HEK293 (cell line): ENCODE data around the gene DCAF10.

ENCODE experiments used
- GLI2 ChIP-seq: fragments of 450-650 bp; formaldehyde crosslinking; IDR thresholded peaks from 2 replicates; pipeline ENCODE4; 2017; ENCODE audit warnings: missing biosample characterization, missing genetic modification characterization, low read depth, borderline replicate concordance
- GLI4 ChIP-seq: fragments of 450-650 bp; formaldehyde crosslinking; IDR thresholded peaks from 2 replicates; pipeline ENCODE4 v1.5.1; 2016; ENCODE audit warnings: missing biosample characterization, missing genetic modification characterization
- HOXA7 ChIP-seq: sonication (generic); formaldehyde crosslinking; IDR thresholded peaks from 2 replicates; pipeline ENCODE4 v1.8.1; 2022; ENCODE audit warnings: missing genetic modification reagents, borderline replicate concordance
- SP3 ChIP-seq: fragments of 450-650 bp; formaldehyde crosslinking; IDR thresholded peaks from 2 replicates; pipeline ENCODE4 v1.5.1; 2016; ENCODE audit warnings: missing biosample characterization, missing genetic modification characterization
- SP7 ChIP-seq: fragments of 450-650 bp; formaldehyde crosslinking; IDR thresholded peaks from 2 replicates; pipeline ENCODE4 v1.5.1; 2016; ENCODE audit warnings: missing biosample characterization, missing genetic modification characterization
- TCF7L2 ChIP-seq: IDR thresholded peaks from 2 replicates; pipeline ENCODE4 v1.6.1; 2011; ENCODE audit warnings: low read depth, mild to moderate bottlenecking, inconsistent platforms, low read length, moderate library complexity, borderline replicate concordance
- ZBTB21 ChIP-seq: fragments of 450-650 bp; formaldehyde crosslinking; IDR thresholded peaks from 2 replicates; pipeline ENCODE4 v1.5.1; 2017; ENCODE audit warnings: missing biosample characterization, missing genetic modification characterization
- ZNF138 ChIP-seq: fragments of 450-650 bp; formaldehyde crosslinking; IDR thresholded peaks from 2 replicates; pipeline ENCODE4 v1.5.1; 2016; ENCODE audit warnings: missing biosample characterization, missing genetic modification characterization, borderline replicate concordance
- ZNF16 ChIP-seq: fragments of 450-650 bp; formaldehyde crosslinking; IDR thresholded peaks from 2 replicates; pipeline ENCODE4 v1.5.1; 2016; ENCODE audit warnings: low read depth, missing biosample characterization, missing genetic modification characterization
- ZNF174 ChIP-seq: fragments of 450-650 bp; formaldehyde crosslinking; IDR thresholded peaks from 2 replicates; pipeline ENCODE4 v1.5.0; 2017; ENCODE audit warnings: missing biosample characterization, mild to moderate bottlenecking, missing genetic modification characterization
- ZNF175 ChIP-seq: fragments of 450-650 bp; formaldehyde crosslinking; IDR thresholded peaks from 2 replicates; pipeline ENCODE4 v1.5.1; 2016; ENCODE audit warnings: missing biosample characterization, missing genetic modification characterization
- ZNF2 ChIP-seq: fragments of 450-650 bp; formaldehyde crosslinking; IDR thresholded peaks from 2 replicates; pipeline ENCODE4 v1.5.1; 2016; ENCODE audit warnings: missing biosample characterization, missing genetic modification characterization
- ZNF23 ChIP-seq: fragments of 450-650 bp; formaldehyde crosslinking; IDR thresholded peaks from 2 replicates; pipeline ENCODE4 v1.5.1; 2016; ENCODE audit warnings: missing biosample characterization, missing genetic modification characterization, borderline replicate concordance
- ZNF354C ChIP-seq: fragments of 450-650 bp; formaldehyde crosslinking; IDR thresholded peaks from 2 replicates; pipeline ENCODE4 v1.5.1; 2016; ENCODE audit warnings: missing biosample characterization, missing genetic modification characterization, low read depth, borderline replicate concordance
- ZNF510 ChIP-seq: fragments of 450-650 bp; formaldehyde crosslinking; IDR thresholded peaks from 2 replicates; pipeline ENCODE4 v1.5.1; 2018; ENCODE audit warnings: mild to moderate bottlenecking, missing genetic modification characterization, missing biosample characterization; ENCODE audit not compliant: insufficient replicate concordance
- ZNF654 ChIP-seq: fragments of 450-650 bp; formaldehyde crosslinking; IDR thresholded peaks from 2 replicates; pipeline ENCODE4 v1.5.1; 2016; ENCODE audit warnings: low read depth, missing biosample characterization, missing genetic modification characterization
- ZNF777 ChIP-seq: fragments of 450-650 bp; formaldehyde crosslinking; IDR thresholded peaks from 2 replicates; pipeline ENCODE4 v1.5.1; 2017; ENCODE audit warnings: missing biosample characterization, missing genetic modification characterization, borderline replicate concordance
- TF ChIP-seq, protein P1 (sequence below): fragments of 450-650 bp; formaldehyde crosslinking; IDR thresholded peaks from 2 replicates; pipeline ENCODE4 v1.5.1; 2016; ENCODE audit warnings: missing biosample characterization, missing genetic modification characterization, borderline replicate concordance
- TF ChIP-seq, protein P2 (sequence below): fragments of 450-650 bp; formaldehyde crosslinking; IDR thresholded peaks from 2 replicates; pipeline ENCODE4; 2016; ENCODE audit warnings: missing biosample characterization, missing genetic modification characterization
- TF ChIP-seq, protein P3 (sequence below): fragments of 450-650 bp; formaldehyde crosslinking; IDR thresholded peaks from 2 replicates; pipeline ENCODE4 v1.5.1; 2016; ENCODE audit warnings: missing biosample characterization, missing genetic modification characterization, borderline replicate concordance
- TF ChIP-seq, protein P4 (sequence below): fragments of 450-650 bp; formaldehyde crosslinking; IDR thresholded peaks from 2 replicates; pipeline ENCODE4 v1.5.1; 2017; ENCODE audit warnings: missing biosample characterization, missing genetic modification characterization
- TF ChIP-seq, protein P5 (sequence below): fragments of 450-650 bp; formaldehyde crosslinking; IDR thresholded peaks from 2 replicates; pipeline ENCODE4 v1.5.1; 2017; ENCODE audit warnings: missing biosample characterization, missing genetic modification characterization

Gene DCAF10

DNA sequence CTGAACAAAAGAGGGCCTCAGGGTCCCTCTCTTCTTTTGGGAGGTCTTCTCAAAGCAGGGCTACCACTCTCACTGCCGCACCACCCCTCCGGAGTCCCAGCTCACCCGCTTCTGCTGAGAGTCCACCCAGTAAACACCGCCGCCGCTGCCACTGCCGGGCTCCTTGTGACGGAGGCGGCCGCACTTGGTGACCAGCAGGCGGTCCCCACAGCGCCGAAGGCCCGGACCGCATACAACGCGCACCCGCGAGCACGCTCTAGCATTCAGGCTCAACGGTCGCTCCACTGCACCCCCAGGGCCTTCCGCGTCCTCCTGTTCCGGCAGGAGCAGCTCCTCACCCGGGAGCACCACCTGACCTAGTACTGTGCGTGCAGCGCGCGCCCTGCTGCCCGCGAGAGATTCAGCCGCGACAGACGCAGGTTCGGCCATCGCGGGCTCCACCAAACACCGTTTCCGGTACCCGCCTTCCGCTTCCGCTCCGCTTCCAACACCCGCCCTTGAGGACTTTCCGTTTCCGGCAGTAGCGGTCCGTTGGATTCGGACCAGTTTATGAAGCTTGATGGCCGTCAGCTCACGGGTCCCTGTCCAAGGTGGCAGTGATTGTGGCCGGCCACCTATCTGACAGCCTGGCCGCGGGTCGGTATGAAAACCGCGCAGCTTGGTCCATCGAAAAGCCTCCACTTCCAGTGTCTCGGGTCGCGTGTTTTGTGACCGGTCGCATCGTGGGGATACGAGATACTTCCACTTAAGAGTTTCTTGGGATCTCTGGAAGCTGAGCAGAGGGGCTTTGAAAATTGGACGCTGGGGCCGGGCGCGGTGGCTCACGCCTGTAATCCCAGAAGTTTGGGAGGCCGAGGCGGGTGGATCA is 15.7 kb upstream of the DCAF10 start, which contains the start of gene EXOSC3 (continued):
- TF ChIP-seq, protein P1, sequence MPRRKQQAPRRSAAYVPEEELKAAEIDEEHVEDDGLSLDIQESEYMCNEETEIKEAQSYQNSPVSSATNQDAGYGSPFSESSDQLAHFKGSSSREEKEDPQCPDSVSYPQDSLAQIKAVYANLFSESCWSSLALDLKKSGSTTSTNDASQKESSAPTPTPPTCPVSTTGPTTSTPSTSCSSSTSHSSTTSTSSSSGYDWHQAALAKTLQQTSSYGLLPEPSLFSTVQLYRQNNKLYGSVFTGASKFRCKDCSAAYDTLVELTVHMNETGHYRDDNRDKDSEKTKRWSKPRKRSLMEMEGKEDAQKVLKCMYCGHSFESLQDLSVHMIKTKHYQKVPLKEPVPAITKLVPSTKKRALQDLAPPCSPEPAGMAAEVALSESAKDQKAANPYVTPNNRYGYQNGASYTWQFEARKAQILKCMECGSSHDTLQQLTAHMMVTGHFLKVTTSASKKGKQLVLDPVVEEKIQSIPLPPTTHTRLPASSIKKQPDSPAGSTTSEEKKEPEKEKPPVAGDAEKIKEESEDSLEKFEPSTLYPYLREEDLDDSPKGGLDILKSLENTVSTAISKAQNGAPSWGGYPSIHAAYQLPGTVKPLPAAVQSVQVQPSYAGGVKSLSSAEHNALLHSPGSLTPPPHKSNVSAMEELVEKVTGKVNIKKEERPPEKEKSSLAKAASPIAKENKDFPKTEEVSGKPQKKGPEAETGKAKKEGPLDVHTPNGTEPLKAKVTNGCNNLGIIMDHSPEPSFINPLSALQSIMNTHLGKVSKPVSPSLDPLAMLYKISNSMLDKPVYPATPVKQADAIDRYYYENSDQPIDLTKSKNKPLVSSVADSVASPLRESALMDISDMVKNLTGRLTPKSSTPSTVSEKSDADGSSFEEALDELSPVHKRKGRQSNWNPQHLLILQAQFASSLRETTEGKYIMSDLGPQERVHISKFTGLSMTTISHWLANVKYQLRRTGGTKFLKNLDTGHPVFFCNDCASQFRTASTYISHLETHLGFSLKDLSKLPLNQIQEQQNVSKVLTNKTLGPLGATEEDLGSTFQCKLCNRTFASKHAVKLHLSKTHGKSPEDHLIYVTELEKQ (tag by site-specific recombination): no peak
- TF ChIP-seq ZNF16 (no peak), GLI2 (no peak), ZNF777 (tag by site-specific recombination) (no peak), ZNF654 (tag by site-specific recombination) (no peak), SP7 (tag by site-specific recombination) (peak; percentile 39; the same call in 1 of the 2 replicates), ZBTB21 (tag by site-specific recombination) (0 out of 2 replicates have a peak, but pooled peaks have one; percentile 17), SP3 (tag by site-specific recombination) (peak; percentile 36; the same call in 1 of the 2 replicates), ZNF510 (tag by site-specific recombination) (no peak), ZNF174 (tag by site-specific recombination) (no peak), ZNF175 (no peak), ZNF138 (no peak), ZNF23 (tag by site-specific recombination) (no peak), ZNF354C (tag by site-specific recombination) (no peak), ZNF2 (0 out of 2 replicates have a peak, but pooled peaks have one; percentile 20), GLI4 (no peak), HOXA7 (no peak), TCF7L2 (no peak)
- TF ChIP-seq, protein P2, sequence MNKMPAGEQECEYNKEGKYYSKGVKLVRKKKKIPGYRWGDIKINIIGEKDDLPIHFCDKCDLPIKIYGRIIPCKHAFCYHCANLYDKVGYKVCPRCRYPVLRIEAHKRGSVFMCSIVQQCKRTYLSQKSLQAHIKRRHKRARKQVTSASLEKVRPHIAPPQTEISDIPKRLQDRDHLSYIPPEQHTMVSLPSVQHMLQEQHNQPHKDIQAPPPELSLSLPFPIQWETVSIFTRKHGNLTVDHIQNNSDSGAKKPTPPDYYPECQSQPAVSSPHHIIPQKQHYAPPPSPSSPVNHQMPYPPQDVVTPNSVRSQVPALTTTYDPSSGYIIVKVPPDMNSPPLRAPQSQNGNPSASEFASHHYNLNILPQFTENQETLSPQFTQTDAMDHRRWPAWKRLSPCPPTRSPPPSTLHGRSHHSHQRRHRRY (tag by site-specific recombination): no peak
- TF ChIP-seq, protein P3, sequence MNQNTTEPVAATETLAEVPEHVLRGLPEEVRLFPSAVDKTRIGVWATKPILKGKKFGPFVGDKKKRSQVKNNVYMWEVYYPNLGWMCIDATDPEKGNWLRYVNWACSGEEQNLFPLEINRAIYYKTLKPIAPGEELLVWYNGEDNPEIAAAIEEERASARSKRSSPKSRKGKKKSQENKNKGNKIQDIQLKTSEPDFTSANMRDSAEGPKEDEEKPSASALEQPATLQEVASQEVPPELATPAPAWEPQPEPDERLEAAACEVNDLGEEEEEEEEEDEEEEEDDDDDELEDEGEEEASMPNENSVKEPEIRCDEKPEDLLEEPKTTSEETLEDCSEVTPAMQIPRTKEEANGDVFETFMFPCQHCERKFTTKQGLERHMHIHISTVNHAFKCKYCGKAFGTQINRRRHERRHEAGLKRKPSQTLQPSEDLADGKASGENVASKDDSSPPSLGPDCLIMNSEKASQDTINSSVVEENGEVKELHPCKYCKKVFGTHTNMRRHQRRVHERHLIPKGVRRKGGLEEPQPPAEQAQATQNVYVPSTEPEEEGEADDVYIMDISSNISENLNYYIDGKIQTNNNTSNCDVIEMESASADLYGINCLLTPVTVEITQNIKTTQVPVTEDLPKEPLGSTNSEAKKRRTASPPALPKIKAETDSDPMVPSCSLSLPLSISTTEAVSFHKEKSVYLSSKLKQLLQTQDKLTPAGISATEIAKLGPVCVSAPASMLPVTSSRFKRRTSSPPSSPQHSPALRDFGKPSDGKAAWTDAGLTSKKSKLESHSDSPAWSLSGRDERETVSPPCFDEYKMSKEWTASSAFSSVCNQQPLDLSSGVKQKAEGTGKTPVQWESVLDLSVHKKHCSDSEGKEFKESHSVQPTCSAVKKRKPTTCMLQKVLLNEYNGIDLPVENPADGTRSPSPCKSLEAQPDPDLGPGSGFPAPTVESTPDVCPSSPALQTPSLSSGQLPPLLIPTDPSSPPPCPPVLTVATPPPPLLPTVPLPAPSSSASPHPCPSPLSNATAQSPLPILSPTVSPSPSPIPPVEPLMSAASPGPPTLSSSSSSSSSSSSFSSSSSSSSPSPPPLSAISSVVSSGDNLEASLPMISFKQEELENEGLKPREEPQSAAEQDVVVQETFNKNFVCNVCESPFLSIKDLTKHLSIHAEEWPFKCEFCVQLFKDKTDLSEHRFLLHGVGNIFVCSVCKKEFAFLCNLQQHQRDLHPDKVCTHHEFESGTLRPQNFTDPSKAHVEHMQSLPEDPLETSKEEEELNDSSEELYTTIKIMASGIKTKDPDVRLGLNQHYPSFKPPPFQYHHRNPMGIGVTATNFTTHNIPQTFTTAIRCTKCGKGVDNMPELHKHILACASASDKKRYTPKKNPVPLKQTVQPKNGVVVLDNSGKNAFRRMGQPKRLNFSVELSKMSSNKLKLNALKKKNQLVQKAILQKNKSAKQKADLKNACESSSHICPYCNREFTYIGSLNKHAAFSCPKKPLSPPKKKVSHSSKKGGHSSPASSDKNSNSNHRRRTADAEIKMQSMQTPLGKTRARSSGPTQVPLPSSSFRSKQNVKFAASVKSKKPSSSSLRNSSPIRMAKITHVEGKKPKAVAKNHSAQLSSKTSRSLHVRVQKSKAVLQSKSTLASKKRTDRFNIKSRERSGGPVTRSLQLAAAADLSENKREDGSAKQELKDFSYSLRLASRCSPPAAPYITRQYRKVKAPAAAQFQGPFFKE: no peak
- TF ChIP-seq, protein P4, sequence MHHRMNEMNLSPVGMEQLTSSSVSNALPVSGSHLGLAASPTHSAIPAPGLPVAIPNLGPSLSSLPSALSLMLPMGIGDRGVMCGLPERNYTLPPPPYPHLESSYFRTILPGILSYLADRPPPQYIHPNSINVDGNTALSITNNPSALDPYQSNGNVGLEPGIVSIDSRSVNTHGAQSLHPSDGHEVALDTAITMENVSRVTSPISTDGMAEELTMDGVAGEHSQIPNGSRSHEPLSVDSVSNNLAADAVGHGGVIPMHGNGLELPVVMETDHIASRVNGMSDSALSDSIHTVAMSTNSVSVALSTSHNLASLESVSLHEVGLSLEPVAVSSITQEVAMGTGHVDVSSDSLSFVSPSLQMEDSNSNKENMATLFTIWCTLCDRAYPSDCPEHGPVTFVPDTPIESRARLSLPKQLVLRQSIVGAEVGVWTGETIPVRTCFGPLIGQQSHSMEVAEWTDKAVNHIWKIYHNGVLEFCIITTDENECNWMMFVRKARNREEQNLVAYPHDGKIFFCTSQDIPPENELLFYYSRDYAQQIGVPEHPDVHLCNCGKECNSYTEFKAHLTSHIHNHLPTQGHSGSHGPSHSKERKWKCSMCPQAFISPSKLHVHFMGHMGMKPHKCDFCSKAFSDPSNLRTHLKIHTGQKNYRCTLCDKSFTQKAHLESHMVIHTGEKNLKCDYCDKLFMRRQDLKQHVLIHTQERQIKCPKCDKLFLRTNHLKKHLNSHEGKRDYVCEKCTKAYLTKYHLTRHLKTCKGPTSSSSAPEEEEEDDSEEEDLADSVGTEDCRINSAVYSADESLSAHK (tag by site-specific recombination): no peak
- TF ChIP-seq, protein P5, sequence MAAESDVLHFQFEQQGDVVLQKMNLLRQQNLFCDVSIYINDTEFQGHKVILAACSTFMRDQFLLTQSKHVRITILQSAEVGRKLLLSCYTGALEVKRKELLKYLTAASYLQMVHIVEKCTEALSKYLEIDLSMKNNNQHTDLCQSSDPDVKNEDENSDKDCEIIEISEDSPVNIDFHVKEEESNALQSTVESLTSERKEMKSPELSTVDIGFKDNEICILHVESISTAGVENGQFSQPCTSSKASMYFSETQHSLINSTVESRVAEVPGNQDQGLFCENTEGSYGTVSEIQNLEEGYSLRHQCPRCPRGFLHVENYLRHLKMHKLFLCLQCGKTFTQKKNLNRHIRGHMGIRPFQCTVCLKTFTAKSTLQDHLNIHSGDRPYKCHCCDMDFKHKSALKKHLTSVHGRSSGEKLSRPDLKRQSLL: no peak
